OCI-LY3 (cell line): ENCODE data around the gene DST.

Experiments
- CTCF ChIP-seq: fragments of 200-600, 300-600 bp; sonication (generic); IDR thresholded peaks from 2 replicates; pipeline ENCODE4 v1.5.1; 2014; ENCODE audit warnings: antibody characterized with exemption, low read length, low read depth
- EZH2phosphoT487 ChIP-seq: fragments of 200-600 bp; shearing (Covaris generic); IDR thresholded peaks from 2 replicates; pipeline ENCODE4 v1.6.1; 2018; ENCODE audit warnings: antibody characterized with exemption, mixed run types, low read depth

- TF ChIP-seq CTCF (no peak), EZH2phosphoT487 (no peak)
Measured at GRCh38 chr6:56581296-56581925, 61.3 kb downstream of the DST start.
